ENCODE results near the gene FSIP1. TPM values are rescaled to one million over a fixed set of nuclear protein-coding genes. Genes with fewer than 3 reads are reported as not detected.
A peak's percentile ranks its signal among the peaks of the same experiment; 100 is the strongest.

The FSIP1 gene
- polyA plus RNA-seq, 3 donors, result 0.10 to 0.48 (median 0.21) TPM

GRCh38 chr15:39804026-39804425, 21.4 kb upstream of the FSIP1 start:
- H3K79me2 ChIP-seq (ENCODE audit: insufficient read depth, low read length), result no peaks in the 10 kb centered on the region
- intact Hi-C loops (cut with micrococcal nuclease), result no loop called here
- no CpG with 5 or more reads among the region's 2 CpGs for WGBS (ENCODE audit: insufficient coverage)

GRCh38 chr15:39803016-39803415, 20.4 kb upstream of the FSIP1 start:
- no peak for DNase-seq
- Histone ChIP-seq H3K27ac (ENCODE audit: low read depth in 1 of 2, low read length in 2 of 2) (no peak overlapping the region), H3K9ac (ENCODE audit: insufficient read depth, low read length, poor library complexity, severe bottlenecking) (no peak overlapping the region), H3K36me3 (replicated peaks in 1 of 2; ENCODE audit: control insufficient read depth in 1 of 2, insufficient read depth in 2 of 2, low read length in 2 of 2) (no peaks in the 10 kb centered on the region), H3K4me1 (ENCODE audit: control insufficient read depth in 1 of 2, insufficient read depth in 2 of 2, low read length in 2 of 2) (peaks cover 14 to 17% of the 10 kb centered on the region in 2 donors), H3K4me3 (replicated peaks in 1 of 3; ENCODE audit: low read depth in 2 of 3, low read length in 3 of 3) (no peak overlapping the region), H3K9me3 (replicated peaks in 1 of 2; ENCODE audit: control insufficient read depth in 1 of 2, insufficient read depth in 1 of 2, low read length in 2 of 2) (no peaks in the 10 kb centered on the region), H3K27me3 (ENCODE audit: control insufficient read depth in 2 of 2, insufficient read depth in 2 of 2, low read length in 2 of 2) (peaks cover 0 to 1% of the 10 kb centered on the region in 2 donors), H2AFZ (ENCODE audit: insufficient read depth, low read depth, low read length, poor library complexity, severe bottlenecking) (no peak overlapping the region), H3K4me2 (replicated peaks; ENCODE audit: extremely low read depth, low read length, poor library complexity, severe bottlenecking) (no peak overlapping the region), H4K20me1 (ENCODE audit: insufficient read depth, low read length) (no peaks in the 10 kb centered on the region), H3K79me2 (ENCODE audit: insufficient read depth, low read length) (no peaks in the 10 kb centered on the region)
- Mint-ChIP-seq H3K4me1 (peaks cover 23% of the 10 kb centered on the region), H3K36me3 (no peaks in the 10 kb centered on the region), H3K4me3 (no peak overlapping the region), H3K27ac (no peak overlapping the region), H3K9me3 (no peaks in the 10 kb centered on the region), H3K27me3 (ENCODE audit: low read depth in 3 of 3) (peaks cover 0 to 3% (median 2%) of the 10 kb centered on the region in 3 donors)
- intact Hi-C loops (cut with micrococcal nuclease), result no loop called here
- TF ChIP-seq CTCF (IDR thresholded peaks at IDR 0.05), result no peak
- WGBS (ENCODE audit: insufficient coverage), result 100% methylated on average over 4 of the region's 4 CpGs

More at GRCh38 chr15:39804026-39804425, 21.4 kb upstream of the FSIP1 start:
- H3K27ac ChIP-seq (ENCODE audit: low read depth in 1 of 2, low read length in 2 of 2), result no peak overlapping the region
- H3K4me1 ChIP-seq (ENCODE audit: control insufficient read depth in 1 of 2, insufficient read depth in 2 of 2, low read length in 2 of 2), result peaks cover 14 to 15% of the 10 kb centered on the region in 2 donors
- peak; percentile 2 to 18 (median 16) for DNase-seq
- peaks cover 23% of the 10 kb centered on the region for H3K4me1 Mint-ChIP-seq
- H3K9me3 ChIP-seq (replicated peaks in 1 of 2; ENCODE audit: control insufficient read depth in 1 of 2, insufficient read depth in 1 of 2, low read length in 2 of 2), result no peaks in the 10 kb centered on the region
- no peaks in the 10 kb centered on the region for H4K20me1 ChIP-seq (ENCODE audit: insufficient read depth, low read length)
- TF ChIP-seq CTCF (IDR thresholded peaks at IDR 0.05), result no peak
- no peak overlapping the region for H3K4me3 ChIP-seq (replicated peaks in 1 of 3; ENCODE audit: low read depth in 2 of 3, low read length in 3 of 3)
- peaks cover 0 to 3% of the 10 kb centered on the region in 2 donors for H3K27me3 ChIP-seq (ENCODE audit: control insufficient read depth in 2 of 2, insufficient read depth in 2 of 2, low read length in 2 of 2)
- peaks cover 0 to 5% (median 0%) of the 10 kb centered on the region in 3 donors for H3K27me3 Mint-ChIP-seq (ENCODE audit: low read depth in 3 of 3)
- H3K9me3 Mint-ChIP-seq, result no peaks in the 10 kb centered on the region
- no peak overlapping the region for H3K4me3 Mint-ChIP-seq
- H3K36me3 ChIP-seq (replicated peaks in 1 of 2; ENCODE audit: control insufficient read depth in 1 of 2, insufficient read depth in 2 of 2, low read length in 2 of 2), result no peaks in the 10 kb centered on the region
- H3K9ac ChIP-seq (ENCODE audit: insufficient read depth, low read length, poor library complexity, severe bottlenecking), result no peak overlapping the region
- H3K27ac Mint-ChIP-seq, result no peak overlapping the region
- H3K4me2 ChIP-seq (replicated peaks; ENCODE audit: extremely low read depth, low read length, poor library complexity, severe bottlenecking), result no peak overlapping the region
- no peak overlapping the region for H2AFZ ChIP-seq (ENCODE audit: insufficient read depth, low read depth, low read length, poor library complexity, severe bottlenecking)
- H3K36me3 Mint-ChIP-seq, result no peaks in the 10 kb centered on the region

Measured in CD14-positive monocyte (primary cell).